ENCODE results near the gene CDKN1A. TPM values are rescaled to one million over a fixed set of nuclear protein-coding genes. Genes with fewer than 3 reads are reported as not detected.

CDKN1A gene
- polyA plus RNA-seq, 3 donors, result 117 to 1,223 (median 144) TPM

GRCh38 chr6:36668591-36668990 lies 9.9 kb upstream of the CDKN1A start:
- intact Hi-C loops (cut with micrococcal nuclease), result no loop called here
- Histone ChIP-seq H3K9me3 (replicated peaks in 1 of 2; ENCODE audit: control insufficient read depth in 1 of 2, insufficient read depth in 1 of 2, low read length in 2 of 2) (no peaks in the 10 kb centered on the region), H3K4me3 (replicated peaks in 1 of 3; ENCODE audit: low read depth in 2 of 3, low read length in 3 of 3) (no peak overlapping the region), H3K4me2 (replicated peaks; ENCODE audit: extremely low read depth, low read length, poor library complexity, severe bottlenecking) (no peak overlapping the region), H3K27me3 (ENCODE audit: control insufficient read depth in 2 of 2, insufficient read depth in 2 of 2, low read length in 2 of 2) (no peaks in the 10 kb centered on the region), H3K4me1 (ENCODE audit: control insufficient read depth in 1 of 2, insufficient read depth in 2 of 2, low read length in 2 of 2) (peaks cover 23 to 28% of the 10 kb centered on the region in 2 donors), H3K27ac (ENCODE audit: low read depth in 1 of 2, low read length in 2 of 2) (no peak overlapping the region), H2AFZ (ENCODE audit: insufficient read depth, low read depth, low read length, poor library complexity, severe bottlenecking) (no peak overlapping the region), H3K36me3 (replicated peaks in 1 of 2; ENCODE audit: control insufficient read depth in 1 of 2, insufficient read depth in 2 of 2, low read length in 2 of 2) (no peaks in the 10 kb centered on the region), H3K79me2 (ENCODE audit: insufficient read depth, low read length) (no peaks in the 10 kb centered on the region), H4K20me1 (ENCODE audit: insufficient read depth, low read length) (no peaks in the 10 kb centered on the region), H3K9ac (ENCODE audit: insufficient read depth, low read length, poor library complexity, severe bottlenecking) (no peak overlapping the region)
- Mint-ChIP-seq H3K27me3 (ENCODE audit: low read depth in 3 of 3) (peaks cover 2 to 4% (median 2%) of the 10 kb centered on the region in 3 donors), H3K27ac (peak overlapping the region in 1 of 7 donors; percentile 30), H3K36me3 (no peaks in the 10 kb centered on the region), H3K9me3 (peaks cover 0 to 8% (median 2%) of the 10 kb centered on the region in 7 donors), H3K4me3 (no peak overlapping the region), H3K4me1 (peaks cover 20% of the 10 kb centered on the region)
- TF ChIP-seq CTCF (IDR thresholded peaks at IDR 0.05), result no peak
- 100% methylated on average over 2 of the region's 7 CpGs for WGBS (ENCODE audit: insufficient coverage)
- DNase-seq, result no peak

- Mint-ChIP-seq H3K4me1 (peaks cover 17% of the 10 kb centered on the region), H3K27ac (no peak overlapping the region), H3K27me3 (ENCODE audit: low read depth in 3 of 3) (peaks cover 2 to 5% (median 4%) of the 10 kb centered on the region in 3 donors), H3K36me3 (no peaks in the 10 kb centered on the region), H3K9me3 (peaks cover 0 to 8% (median 2%) of the 10 kb centered on the region in 7 donors), H3K4me3 (no peak overlapping the region)
- Histone ChIP-seq H3K27me3 (ENCODE audit: control insufficient read depth in 2 of 2, insufficient read depth in 2 of 2, low read length in 2 of 2) (no peaks in the 10 kb centered on the region), H3K4me2 (replicated peaks; ENCODE audit: extremely low read depth, low read length, poor library complexity, severe bottlenecking) (no peak overlapping the region), H3K9me3 (replicated peaks in 1 of 2; ENCODE audit: control insufficient read depth in 1 of 2, insufficient read depth in 1 of 2, low read length in 2 of 2) (no peaks in the 10 kb centered on the region), H3K27ac (ENCODE audit: low read depth in 1 of 2, low read length in 2 of 2) (no peak overlapping the region), H3K9ac (ENCODE audit: insufficient read depth, low read length, poor library complexity, severe bottlenecking) (no peak overlapping the region), H2AFZ (ENCODE audit: insufficient read depth, low read depth, low read length, poor library complexity, severe bottlenecking) (no peak overlapping the region), H3K36me3 (replicated peaks in 1 of 2; ENCODE audit: control insufficient read depth in 1 of 2, insufficient read depth in 2 of 2, low read length in 2 of 2) (no peaks in the 10 kb centered on the region), H3K79me2 (ENCODE audit: insufficient read depth, low read length) (no peaks in the 10 kb centered on the region), H3K4me3 (replicated peaks in 1 of 3; ENCODE audit: low read depth in 2 of 3, low read length in 3 of 3) (no peak overlapping the region), H3K4me1 (ENCODE audit: control insufficient read depth in 1 of 2, insufficient read depth in 2 of 2, low read length in 2 of 2) (peaks cover 20 to 24% of the 10 kb centered on the region in 2 donors), H4K20me1 (ENCODE audit: insufficient read depth, low read length) (no peaks in the 10 kb centered on the region)
- TF ChIP-seq CTCF (IDR thresholded peaks at IDR 0.05), result no peak
- DNase-seq, result no peak
- intact Hi-C loops (cut with micrococcal nuclease), result no loop called here
- 98% methylated on average over 5 of the region's 6 CpGs for WGBS (ENCODE audit: insufficient coverage)
These were observed 9.5 kb upstream of the CDKN1A start for GRCh38 chr6:36669002-36669401.

All from CD14-positive monocyte (primary cell).